Measurements from ENCODE around the gene EHBP1L1.

Gene EHBP1L1

GRCh38 chr11:65606876-65607613 is 31.2 kb downstream of the EHBP1L1 start:
- Histone ChIP-seq H3K9ac (ENCODE audit: low read length) (peak overlapping the region; percentile 36), H2AK5ac (ENCODE audit: low read length, severe bottlenecking) (no peak overlapping the region), H3K27me3 (ENCODE audit: control insufficient read depth in 1 of 2, insufficient read depth in 1 of 2, low read length in 2 of 2) (no peaks in the 10 kb centered on the region), H3K9me3 (ENCODE audit: control insufficient read depth, low read length) (no peaks in the 10 kb centered on the region), H3K4me2 (ENCODE audit: low read length, poor library complexity, severe bottlenecking) (no peak overlapping the region), H3K23ac (ENCODE audit: low read length in 2 of 2) (no peak overlapping the region), H2BK120ac (ENCODE audit: low read depth, low read length) (no peak overlapping the region), H4K8ac (ENCODE audit: low read length) (peak overlapping the region; percentile 36), H2BK15ac (ENCODE audit: low read depth, poor library complexity, severe bottlenecking) (peak overlapping the region; percentile 4), H3K36me3 (ENCODE audit: control insufficient read depth in 1 of 2, insufficient read depth in 2 of 2, low read depth in 1 of 2, low read length in 2 of 2) (peaks cover 62 to 82% of the 10 kb centered on the region in 2 experiments), H3K27ac (ENCODE audit: low read length, poor library complexity, severe bottlenecking) (no peak overlapping the region), H3K4ac (ENCODE audit: low read depth in 1 of 2, low read length in 2 of 2) (peak overlapping the region in 1 of 2 experiments; percentile 24), H3K79me1 (replicated peaks; ENCODE audit: low read length, poor library complexity, severe bottlenecking) (peaks cover 39% of the 10 kb centered on the region), H3K4me1 (ENCODE audit: control insufficient read depth, insufficient read depth, low read depth, low read length) (peaks cover 57% of the 10 kb centered on the region), H2BK12ac (ENCODE audit: low read length in 2 of 2) (no peak overlapping the region), H3K14ac (ENCODE audit: low read length in 2 of 2) (no peak overlapping the region), H4K91ac (ENCODE audit: low read length) (peak overlapping the region; percentile 18), H2AFZ (ENCODE audit: low read depth, low read length) (no peak overlapping the region), H3K18ac (ENCODE audit: low read depth in 1 of 2, low read length in 2 of 2) (peak overlapping the region in 1 of 2 experiments; percentile 38), H3K4me3 (ENCODE audit: insufficient read depth in 1 of 2, low read depth in 1 of 2, low read length in 2 of 2) (peak overlapping the region in 1 of 2 experiments; percentile 65), H2BK5ac (ENCODE audit: low read depth, low read length, poor library complexity, severe bottlenecking) (no peak overlapping the region)
- DNase-seq: peak; percentile 97
- WGBS: 15% methylated on average over 67 of the region's 67 CpGs

- peak overlapping the region; percentile 36 for H4K8ac ChIP-seq (ENCODE audit: low read length)
- no peak overlapping the region for H3K9ac ChIP-seq (ENCODE audit: low read length)
- 81% methylated on average over 36 of the region's 37 CpGs for WGBS
- H3K4ac ChIP-seq (ENCODE audit: low read depth in 1 of 2, low read length in 2 of 2): no peak overlapping the region
- peaks cover 37% of the 10 kb centered on the region for H3K79me1 ChIP-seq (replicated peaks; ENCODE audit: low read length, poor library complexity, severe bottlenecking)
- H3K4me2 ChIP-seq (ENCODE audit: low read length, poor library complexity, severe bottlenecking): no peak overlapping the region
- H3K23ac ChIP-seq (ENCODE audit: low read length in 2 of 2): no peak overlapping the region
- no peak overlapping the region for H2BK5ac ChIP-seq (ENCODE audit: low read depth, low read length, poor library complexity, severe bottlenecking)
- no peaks in the 10 kb centered on the region for H3K27me3 ChIP-seq (ENCODE audit: control insufficient read depth in 1 of 2, insufficient read depth in 1 of 2, low read length in 2 of 2)
- no peak overlapping the region for H2BK15ac ChIP-seq (ENCODE audit: low read depth, poor library complexity, severe bottlenecking)
- peak overlapping the region; percentile 18 for H4K91ac ChIP-seq (ENCODE audit: low read length)
- H3K36me3 ChIP-seq (ENCODE audit: control insufficient read depth in 1 of 2, insufficient read depth in 2 of 2, low read depth in 1 of 2, low read length in 2 of 2): peaks cover 57 to 82% of the 10 kb centered on the region in 2 experiments
- peaks cover 65% of the 10 kb centered on the region for H3K4me1 ChIP-seq (ENCODE audit: control insufficient read depth, insufficient read depth, low read depth, low read length)
- no peak overlapping the region for H3K27ac ChIP-seq (ENCODE audit: low read length, poor library complexity, severe bottlenecking)
- no peaks in the 10 kb centered on the region for H3K9me3 ChIP-seq (ENCODE audit: control insufficient read depth, low read length)
- H3K4me3 ChIP-seq (ENCODE audit: insufficient read depth in 1 of 2, low read depth in 1 of 2, low read length in 2 of 2): peak overlapping the region in 1 of 2 experiments; percentile 65
- no peak overlapping the region for H2AK5ac ChIP-seq (ENCODE audit: low read length, severe bottlenecking)
- no peak overlapping the region for H3K14ac ChIP-seq (ENCODE audit: low read length in 2 of 2)
- H2AFZ ChIP-seq (ENCODE audit: low read depth, low read length): no peak overlapping the region
- H2BK12ac ChIP-seq (ENCODE audit: low read length in 2 of 2): no peak overlapping the region
- DNase-seq: no peak
- H2BK120ac ChIP-seq (ENCODE audit: low read depth, low read length): no peak overlapping the region
- no peak overlapping the region for H3K18ac ChIP-seq (ENCODE audit: low read depth in 1 of 2, low read length in 2 of 2)
Observed at GRCh38 chr11:65607614-65608426, 32.0 kb downstream of the EHBP1L1 start.

GRCh38 chr11:65609229-65609628 is 33.4 kb downstream of the EHBP1L1 start:
- no peak overlapping the region for H2BK5ac ChIP-seq (ENCODE audit: low read depth, low read length, poor library complexity, severe bottlenecking)
- no peak overlapping the region for H2BK15ac ChIP-seq (ENCODE audit: low read depth, poor library complexity, severe bottlenecking)
- H3K36me3 ChIP-seq (ENCODE audit: control insufficient read depth in 1 of 2, insufficient read depth in 2 of 2, low read depth in 1 of 2, low read length in 2 of 2): peaks cover 42 to 77% of the 10 kb centered on the region in 2 experiments
- H3K79me1 ChIP-seq (replicated peaks; ENCODE audit: low read length, poor library complexity, severe bottlenecking): peaks cover 34% of the 10 kb centered on the region
- no peak overlapping the region for H3K4me2 ChIP-seq (ENCODE audit: low read length, poor library complexity, severe bottlenecking)
- H4K91ac ChIP-seq (ENCODE audit: low read length): no peak overlapping the region
- no peak overlapping the region for H2BK12ac ChIP-seq (ENCODE audit: low read length in 2 of 2)
- no peak overlapping the region for H3K18ac ChIP-seq (ENCODE audit: low read depth in 1 of 2, low read length in 2 of 2)
- H3K27ac ChIP-seq (ENCODE audit: low read length, poor library complexity, severe bottlenecking): no peak overlapping the region
- H2BK120ac ChIP-seq (ENCODE audit: low read depth, low read length): no peak overlapping the region
- no peak overlapping the region for H3K14ac ChIP-seq (ENCODE audit: low read length in 2 of 2)
- H3K9ac ChIP-seq (ENCODE audit: low read length): peak overlapping the region; percentile 22
- DNase-seq: no peak
- 94% methylated on average over 3 of the region's 3 CpGs for WGBS
- no peak overlapping the region for H4K8ac ChIP-seq (ENCODE audit: low read length)
- H3K23ac ChIP-seq (ENCODE audit: low read length in 2 of 2): no peak overlapping the region
- no peak overlapping the region for H2AFZ ChIP-seq (ENCODE audit: low read depth, low read length)
- H3K9me3 ChIP-seq (ENCODE audit: control insufficient read depth, low read length): no peaks in the 10 kb centered on the region
- H3K4ac ChIP-seq (ENCODE audit: low read depth in 1 of 2, low read length in 2 of 2): no peak overlapping the region
- H3K27me3 ChIP-seq (ENCODE audit: control insufficient read depth in 1 of 2, insufficient read depth in 1 of 2, low read length in 2 of 2): no peaks in the 10 kb centered on the region
- H2AK5ac ChIP-seq (ENCODE audit: low read length, severe bottlenecking): no peak overlapping the region
- H3K4me3 ChIP-seq (ENCODE audit: insufficient read depth in 1 of 2, low read depth in 1 of 2, low read length in 2 of 2): peak overlapping the region in 1 of 2 experiments; percentile 29
- peaks cover 62% of the 10 kb centered on the region for H3K4me1 ChIP-seq (ENCODE audit: control insufficient read depth, insufficient read depth, low read depth, low read length)

GRCh38 chr11:65609665-65610064 is 33.8 kb downstream of the EHBP1L1 start:
- H2BK5ac ChIP-seq (ENCODE audit: low read depth, low read length, poor library complexity, severe bottlenecking): no peak overlapping the region
- no peak overlapping the region for H4K91ac ChIP-seq (ENCODE audit: low read length)
- no peak overlapping the region for H4K8ac ChIP-seq (ENCODE audit: low read length)
- H2BK15ac ChIP-seq (ENCODE audit: low read depth, poor library complexity, severe bottlenecking): no peak overlapping the region
- no peak overlapping the region for H2BK12ac ChIP-seq (ENCODE audit: low read length in 2 of 2)
- H3K36me3 ChIP-seq (ENCODE audit: control insufficient read depth in 1 of 2, insufficient read depth in 2 of 2, low read depth in 1 of 2, low read length in 2 of 2): peaks cover 38 to 72% of the 10 kb centered on the region in 2 experiments
- no peak overlapping the region for H3K4ac ChIP-seq (ENCODE audit: low read depth in 1 of 2, low read length in 2 of 2)
- no peak overlapping the region for H3K14ac ChIP-seq (ENCODE audit: low read length in 2 of 2)
- 97% methylated on average over 5 of the region's 5 CpGs for WGBS
- no peak overlapping the region for H3K23ac ChIP-seq (ENCODE audit: low read length in 2 of 2)
- peak overlapping the region; percentile 22 for H3K9ac ChIP-seq (ENCODE audit: low read length)
- no peak overlapping the region for H2BK120ac ChIP-seq (ENCODE audit: low read depth, low read length)
- no peaks in the 10 kb centered on the region for H3K27me3 ChIP-seq (ENCODE audit: control insufficient read depth in 1 of 2, insufficient read depth in 1 of 2, low read length in 2 of 2)
- DNase-seq: no peak
- peak overlapping the region in 1 of 2 experiments; percentile 29 for H3K4me3 ChIP-seq (ENCODE audit: insufficient read depth in 1 of 2, low read depth in 1 of 2, low read length in 2 of 2)
- no peak overlapping the region for H3K18ac ChIP-seq (ENCODE audit: low read depth in 1 of 2, low read length in 2 of 2)
- no peak overlapping the region for H2AFZ ChIP-seq (ENCODE audit: low read depth, low read length)
- H3K79me1 ChIP-seq (replicated peaks; ENCODE audit: low read length, poor library complexity, severe bottlenecking): peaks cover 34% of the 10 kb centered on the region
- H2AK5ac ChIP-seq (ENCODE audit: low read length, severe bottlenecking): no peak overlapping the region
- H3K4me1 ChIP-seq (ENCODE audit: control insufficient read depth, insufficient read depth, low read depth, low read length): peaks cover 60% of the 10 kb centered on the region
- H3K9me3 ChIP-seq (ENCODE audit: control insufficient read depth, low read length): no peaks in the 10 kb centered on the region
- no peak overlapping the region for H3K27ac ChIP-seq (ENCODE audit: low read length, poor library complexity, severe bottlenecking)
- H3K4me2 ChIP-seq (ENCODE audit: low read length, poor library complexity, severe bottlenecking): no peak overlapping the region

Data from mesenchymal stem cell (in vitro differentiated cells and primary cell).